Tongue (tissue), 2 donors: ENCODE results near the gene DAD1. TPM values are rescaled to one million over a fixed set of nuclear protein-coding genes. Genes with fewer than 3 reads are reported as not detected.

Source experiments
- DNase-seq: peaks from one replicate; pipeline ENCODE4 v3.0.0-alpha.2; 2015
- total RNA-seq: library from RNA; depleted of rRNA; stranded (reverse); fragments of >200 nt; gene quantifications from one replicate; pipeline ENCODE4 v1.2.3, GENCODE V29; 2014

The DAD1 gene
- total RNA-seq, 1 donor from 2014 or later = 168 TPM

DNA sequence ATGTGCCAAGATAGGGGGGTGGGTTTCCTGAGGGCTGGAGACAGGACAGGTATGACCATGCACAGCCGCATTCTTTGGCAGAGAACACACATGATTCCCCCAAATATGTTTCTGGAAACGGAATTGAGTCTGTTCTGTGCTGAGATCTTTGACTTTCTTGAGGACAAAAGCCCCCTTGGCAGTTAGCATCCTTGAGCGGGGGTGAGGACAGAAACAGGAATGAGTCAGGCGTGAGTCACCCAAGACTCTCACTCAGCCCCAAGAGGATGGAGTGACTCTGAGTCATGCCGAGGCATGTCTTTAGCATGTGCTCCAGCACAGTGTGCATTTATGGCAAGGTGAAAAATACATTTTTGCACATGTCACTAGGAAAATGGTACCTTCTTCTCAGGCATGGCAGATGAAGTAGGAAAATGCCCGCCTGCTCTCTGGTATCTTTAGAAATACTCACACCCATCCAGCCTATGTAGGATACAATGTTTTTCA, 52.1 kb downstream of the DAD1 start:
- DNase-seq = peak; percentile 16

DNA sequence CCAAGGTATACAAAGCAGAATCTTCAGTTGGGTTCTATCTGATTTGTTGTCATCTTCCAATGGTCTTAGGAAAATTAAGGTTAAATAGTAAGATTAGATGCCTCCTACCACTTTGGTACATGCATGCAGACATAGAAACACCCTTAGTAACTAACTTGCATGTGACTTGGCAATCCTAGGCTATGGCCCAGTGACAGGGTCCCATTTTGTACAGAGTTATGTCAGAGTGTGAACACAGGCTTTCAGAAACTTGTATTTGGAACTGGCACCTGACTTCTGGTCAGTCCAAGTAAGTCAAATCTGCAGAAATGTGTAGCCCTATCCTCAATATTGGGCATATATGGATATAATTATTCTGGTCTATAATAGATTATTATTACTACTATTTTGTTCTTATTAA, 53.1 kb downstream of the DAD1 start:
- DNase-seq = no peak

DNA sequence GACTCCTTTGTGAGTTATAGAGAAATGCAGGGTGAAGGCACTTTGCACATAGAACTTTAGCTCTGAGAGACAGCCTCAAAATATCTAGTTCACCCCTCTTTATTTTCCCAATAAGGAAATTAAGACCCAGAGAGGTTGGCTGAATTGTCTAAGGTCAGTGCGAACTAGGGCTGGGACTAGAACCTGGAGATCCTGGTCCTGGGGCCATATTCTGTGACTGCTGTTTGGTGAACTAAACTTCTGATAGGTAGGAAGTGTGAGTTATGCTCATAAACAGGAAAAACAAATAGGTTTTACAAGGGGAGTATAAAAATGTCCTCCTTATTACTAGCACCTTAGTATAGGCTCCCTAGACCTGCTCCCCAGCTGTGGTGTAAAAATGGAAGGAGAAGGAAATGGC, 53.9 kb downstream of the DAD1 start:
- DNase-seq = no peak

DNA sequence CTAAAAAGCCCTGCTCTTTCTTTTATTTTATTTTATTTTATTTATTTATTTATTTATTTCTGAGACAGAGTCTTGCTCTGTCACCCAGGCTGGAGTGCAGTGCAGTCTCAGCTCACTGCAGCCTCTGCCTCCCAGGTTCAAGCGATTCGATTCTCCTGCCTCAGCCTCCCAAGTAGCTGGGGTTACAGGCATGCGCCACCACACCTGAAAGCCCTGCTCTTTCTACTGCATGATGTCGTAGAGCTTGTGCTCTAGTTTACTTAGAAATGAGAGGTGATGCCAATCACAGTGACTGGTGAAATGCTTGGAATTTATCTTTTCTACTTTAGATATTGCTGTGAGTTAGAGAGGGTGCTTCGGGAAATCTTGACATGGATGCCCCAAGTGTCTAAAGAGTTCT, 54.5 kb downstream of the DAD1 start:
- DNase-seq = no peak

DNA sequence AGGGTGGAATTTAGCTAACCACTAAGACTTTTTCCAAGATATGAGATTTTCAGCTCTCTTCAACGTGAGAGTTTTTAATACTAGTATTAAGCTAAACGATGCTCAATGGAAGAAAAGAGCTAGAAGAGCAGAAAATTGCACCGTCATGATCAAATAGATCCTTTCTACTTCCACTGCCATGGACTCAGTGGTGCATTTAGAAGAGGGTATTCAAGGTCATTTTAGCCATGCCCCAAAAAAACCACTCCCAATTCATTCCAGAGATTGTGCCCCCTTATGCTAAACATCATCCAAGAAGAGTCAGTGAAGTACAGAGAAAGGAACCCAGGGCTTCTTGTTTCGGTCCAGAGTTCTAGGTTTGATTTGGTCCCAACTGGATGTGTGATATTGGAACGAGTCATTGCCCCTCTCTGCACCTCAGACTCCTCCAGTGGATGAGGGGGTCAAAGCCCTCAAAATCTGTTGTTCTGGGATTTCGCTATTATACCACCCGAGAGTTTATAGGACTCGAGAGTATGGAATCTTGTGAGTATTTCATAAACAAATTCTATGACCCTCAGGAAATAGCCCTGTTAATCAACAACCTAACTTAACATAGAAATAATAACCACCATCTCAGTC, 55.2 kb downstream of the DAD1 start:
- DNase-seq = no peak

DNA sequence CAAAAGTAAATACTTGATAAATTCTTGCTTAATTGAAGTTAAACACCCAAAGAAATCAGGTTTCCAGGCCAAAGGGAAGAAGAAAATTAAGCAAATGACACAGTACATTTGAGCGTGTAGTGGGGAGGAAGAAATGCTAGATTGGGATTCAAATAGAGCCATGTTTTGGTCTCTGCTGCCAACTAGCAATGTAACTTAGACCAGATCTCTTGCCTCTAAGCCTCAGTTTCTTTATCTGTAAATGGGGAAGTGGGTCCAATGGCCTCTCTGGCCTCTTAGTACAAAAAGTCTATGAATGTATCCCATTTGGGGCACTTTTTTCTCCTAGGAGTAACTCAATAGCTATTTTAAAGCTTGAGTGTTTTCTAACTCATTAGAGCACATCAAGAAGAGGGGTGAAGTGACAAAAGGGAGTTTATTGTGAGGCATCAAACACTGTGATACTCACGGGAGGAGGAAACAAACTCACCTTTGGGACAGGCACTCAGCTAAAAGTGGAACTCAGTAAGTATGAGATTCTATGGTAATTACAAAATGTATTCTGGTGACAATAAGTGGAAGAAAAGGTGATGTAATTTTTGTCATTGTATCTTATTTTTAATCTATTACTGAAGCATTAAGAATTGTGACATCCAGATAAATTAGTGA, 55.8 kb downstream of the DAD1 start:
- no peak for DNase-seq

DNA sequence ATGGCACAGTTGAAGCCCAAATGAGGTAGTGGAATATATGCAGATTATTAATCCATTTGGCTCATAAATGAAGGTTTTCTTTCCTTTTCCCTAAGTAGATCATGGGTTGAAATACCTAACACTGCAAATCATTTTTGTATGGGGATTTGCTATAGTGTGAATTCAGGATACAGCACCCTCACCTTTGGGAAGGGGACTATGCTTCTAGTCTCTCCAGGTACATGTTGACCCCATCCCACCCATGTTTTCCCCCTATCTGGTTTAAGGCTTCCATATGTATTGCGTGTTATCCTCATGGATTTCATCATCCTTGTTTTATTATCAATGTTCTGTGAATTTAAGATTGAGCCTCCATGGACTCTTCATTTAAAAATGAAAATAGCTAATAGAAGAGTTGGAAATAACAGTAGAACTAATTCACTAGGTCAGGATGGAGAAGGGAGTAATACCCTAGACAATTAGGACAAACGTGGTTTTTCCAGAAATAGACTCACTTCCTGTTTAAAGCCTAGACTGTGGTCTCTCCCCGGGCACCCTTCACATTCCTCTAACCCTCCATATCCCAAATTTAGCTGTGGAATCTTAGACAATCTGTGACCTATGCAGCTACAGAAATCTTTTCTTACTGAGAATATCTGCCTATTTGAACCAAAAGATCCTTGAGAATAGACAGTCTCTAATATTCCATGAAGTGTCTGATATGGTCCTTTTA, 56.5 kb downstream of the DAD1 start:
- DNase-seq = no peak

DNA sequence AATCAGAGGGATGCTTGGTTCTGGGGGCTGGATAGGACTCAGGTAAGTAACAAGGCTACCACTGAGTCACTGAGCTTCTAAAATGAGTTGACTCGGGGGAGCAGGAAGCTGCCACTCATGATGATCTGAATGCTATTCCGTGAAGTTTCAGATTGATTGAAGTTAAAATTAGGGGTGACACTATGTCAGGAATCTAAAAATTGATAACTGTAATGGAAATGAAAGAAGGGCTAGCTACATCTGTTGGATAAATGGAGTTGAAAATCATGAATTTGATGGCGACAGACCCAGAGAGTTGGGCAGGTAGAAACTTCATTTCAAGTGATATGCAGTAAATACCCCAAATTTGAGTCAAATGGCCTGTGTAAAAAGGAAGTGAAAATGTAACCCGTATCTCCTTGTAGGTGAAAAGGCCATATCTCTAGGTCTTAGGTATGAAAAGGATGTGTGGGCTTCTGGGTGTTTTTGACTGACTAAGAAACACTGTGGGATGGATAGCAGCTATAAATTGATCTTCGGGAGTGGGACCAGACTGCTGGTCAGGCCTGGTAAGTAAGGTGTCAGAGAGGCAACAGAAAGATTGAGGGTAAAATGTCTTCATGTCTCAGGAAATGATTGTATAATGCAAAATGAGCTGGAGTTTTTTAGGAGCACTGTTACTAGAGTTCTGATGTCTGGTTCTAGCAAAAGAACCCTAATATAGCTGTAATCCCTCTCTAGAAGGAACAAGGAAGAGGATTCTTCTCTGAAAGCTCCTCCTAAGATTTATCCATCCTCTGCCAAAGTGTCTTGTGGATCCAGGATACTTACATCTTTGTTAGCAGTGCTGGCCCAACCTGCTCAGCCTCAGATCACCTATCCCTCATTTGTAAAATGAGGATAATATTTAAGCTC, 57.3 kb downstream of the DAD1 start:
- DNase-seq = no peak

DNA sequence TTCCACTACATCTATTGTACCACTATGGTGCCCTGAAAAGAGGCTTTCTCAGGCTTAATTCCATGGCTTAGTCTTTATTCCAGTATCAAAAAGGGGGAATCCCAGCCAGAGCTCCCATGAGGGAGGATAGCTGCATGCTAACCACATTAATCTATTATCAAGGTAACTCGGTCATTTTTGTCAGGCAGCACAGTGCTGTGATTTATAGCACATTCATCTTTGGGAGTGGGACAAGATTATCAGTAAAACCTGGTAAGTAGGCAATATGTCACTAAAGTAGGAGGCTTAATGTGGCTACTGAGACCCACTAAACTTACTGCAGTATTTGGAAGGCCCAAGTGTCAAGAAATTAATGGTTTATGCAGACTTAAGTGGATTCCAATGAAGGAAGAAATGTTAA, 58.9 kb downstream of the DAD1 start:
- DNase-seq = no peak

DNA sequence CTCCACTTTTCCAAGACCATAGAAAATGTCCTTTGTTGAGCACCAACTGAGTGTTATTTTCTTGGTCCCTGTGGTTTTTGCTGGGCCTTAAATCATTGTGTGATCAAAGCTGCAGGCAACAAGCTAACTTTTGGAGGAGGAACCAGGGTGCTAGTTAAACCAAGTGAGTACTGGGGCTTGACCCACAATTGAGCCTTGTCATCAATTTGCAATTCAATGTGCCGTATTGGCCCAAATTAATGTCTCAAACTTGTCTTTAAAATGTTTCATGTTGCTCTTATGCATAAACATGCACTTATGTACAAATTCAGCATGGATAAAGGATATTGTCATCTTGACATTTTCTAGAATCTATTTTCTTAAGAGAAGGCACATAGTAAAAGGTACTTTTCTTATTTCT, 62.3 kb downstream of the DAD1 start:
- no peak for DNase-seq

DNA sequence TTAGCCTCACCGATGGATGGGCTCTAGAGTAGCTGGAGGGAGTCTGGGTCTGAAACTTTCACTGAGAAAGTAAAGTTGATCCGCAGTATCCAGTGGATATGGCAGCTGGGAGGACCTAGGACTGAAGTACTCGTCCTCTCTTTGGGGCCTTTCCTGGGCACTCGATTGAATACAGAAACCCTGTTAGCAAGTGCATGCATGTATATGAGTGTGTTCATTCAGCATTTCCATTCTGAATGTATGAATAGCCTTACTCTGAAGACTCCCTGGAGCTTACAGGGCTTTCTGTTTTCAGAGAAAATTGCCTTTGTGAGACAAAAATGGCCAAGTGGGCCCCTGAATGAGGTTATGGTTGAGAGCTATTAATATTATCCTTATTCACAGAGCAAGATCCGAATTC, 62.8 kb downstream of the DAD1 start:
- no peak for DNase-seq

DNA sequence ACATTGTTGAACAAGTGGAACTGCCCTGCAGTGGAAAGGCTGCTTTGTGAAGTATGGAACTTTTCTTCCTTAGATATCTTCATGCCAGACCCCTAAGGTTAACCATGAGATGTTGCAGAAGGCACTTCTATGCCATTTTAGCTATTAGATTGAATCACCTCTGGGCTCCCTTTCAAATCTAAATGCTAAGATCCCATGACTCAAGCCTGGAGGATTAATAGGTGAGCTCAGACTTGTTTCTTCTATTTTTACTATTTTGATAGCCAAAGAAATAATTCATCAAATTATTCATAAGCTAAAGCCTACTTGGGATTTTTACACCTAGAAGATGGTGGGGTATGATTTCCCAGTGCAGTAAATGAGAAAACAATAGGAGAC, 64.3 kb downstream of the DAD1 start:
- no peak for DNase-seq

DNA sequence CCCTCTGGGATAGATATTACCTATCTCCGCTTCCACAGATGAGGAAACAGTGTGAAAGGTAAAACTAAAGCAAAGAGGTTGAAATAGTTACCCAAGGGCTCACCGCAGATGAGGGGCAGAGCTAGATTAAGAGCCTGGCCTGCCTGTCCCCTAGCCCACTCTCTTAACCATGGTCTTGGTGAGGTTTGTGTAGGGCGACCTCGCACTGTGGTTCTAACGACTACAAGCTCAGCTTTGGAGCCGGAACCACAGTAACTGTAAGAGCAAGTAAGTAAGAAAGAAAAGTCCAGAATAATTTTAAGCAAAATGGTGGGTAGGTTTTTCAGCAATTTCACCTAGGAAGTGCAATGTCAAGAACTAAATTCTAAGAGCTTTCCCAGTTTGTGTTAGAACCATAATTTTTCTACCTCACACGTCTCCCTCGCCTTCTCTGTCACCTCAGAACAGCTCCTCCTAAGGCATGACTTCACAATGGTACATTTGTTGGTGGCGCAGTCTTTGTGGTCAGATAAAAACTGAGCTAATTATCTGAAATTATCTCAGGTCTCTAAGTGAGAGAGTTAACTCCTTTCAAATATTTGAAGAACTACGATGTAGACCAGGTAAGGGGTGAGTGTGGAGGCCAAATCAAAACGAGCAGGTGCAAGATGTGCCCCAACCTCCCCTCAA, 64.8 kb downstream of the DAD1 start:
- no peak for DNase-seq

DNA sequence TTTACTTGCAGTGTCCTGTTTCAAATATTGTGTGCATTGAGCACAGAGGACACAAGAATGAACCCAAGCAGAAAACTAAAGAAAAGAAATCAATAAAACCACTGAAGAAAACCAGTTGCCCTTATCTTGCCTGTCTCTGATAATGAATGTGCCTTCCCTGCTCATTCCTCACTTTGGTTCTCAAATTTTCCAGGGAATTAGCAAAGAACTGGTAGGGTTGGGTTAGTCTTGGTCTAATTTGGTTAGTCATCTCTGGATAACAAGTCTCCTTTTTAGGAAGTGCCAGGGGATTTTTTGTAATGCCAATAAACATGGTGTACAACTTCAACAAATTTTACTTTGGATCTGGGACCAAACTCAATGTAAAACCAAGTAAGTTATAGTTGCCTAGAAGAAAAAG, 65.7 kb downstream of the DAD1 start:
- DNase-seq = no peak

DNA sequence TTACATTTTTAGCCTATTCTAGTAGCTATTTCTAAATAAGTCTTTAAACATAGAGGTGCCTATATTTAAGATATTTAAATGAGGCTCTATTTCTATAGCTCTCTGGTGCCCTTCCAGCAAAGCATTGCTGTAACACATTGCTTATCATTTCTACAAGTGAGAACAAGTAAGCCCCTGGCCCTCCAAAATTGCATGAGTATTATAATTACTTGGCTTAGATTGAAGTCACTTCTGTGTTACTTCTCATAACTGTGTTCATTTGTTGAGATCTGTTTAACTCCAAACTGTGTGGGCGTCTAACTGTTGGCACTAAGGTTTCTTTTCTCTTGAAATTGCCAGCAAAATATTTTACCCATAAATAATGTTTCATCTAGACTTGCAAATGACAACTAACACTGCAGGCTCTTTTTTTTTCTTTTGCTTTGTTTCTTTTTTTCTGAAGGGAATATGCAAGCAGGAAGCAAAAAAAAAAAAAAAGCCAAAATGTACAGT, 66.5 kb downstream of the DAD1 start:
- no peak for DNase-seq

DNA sequence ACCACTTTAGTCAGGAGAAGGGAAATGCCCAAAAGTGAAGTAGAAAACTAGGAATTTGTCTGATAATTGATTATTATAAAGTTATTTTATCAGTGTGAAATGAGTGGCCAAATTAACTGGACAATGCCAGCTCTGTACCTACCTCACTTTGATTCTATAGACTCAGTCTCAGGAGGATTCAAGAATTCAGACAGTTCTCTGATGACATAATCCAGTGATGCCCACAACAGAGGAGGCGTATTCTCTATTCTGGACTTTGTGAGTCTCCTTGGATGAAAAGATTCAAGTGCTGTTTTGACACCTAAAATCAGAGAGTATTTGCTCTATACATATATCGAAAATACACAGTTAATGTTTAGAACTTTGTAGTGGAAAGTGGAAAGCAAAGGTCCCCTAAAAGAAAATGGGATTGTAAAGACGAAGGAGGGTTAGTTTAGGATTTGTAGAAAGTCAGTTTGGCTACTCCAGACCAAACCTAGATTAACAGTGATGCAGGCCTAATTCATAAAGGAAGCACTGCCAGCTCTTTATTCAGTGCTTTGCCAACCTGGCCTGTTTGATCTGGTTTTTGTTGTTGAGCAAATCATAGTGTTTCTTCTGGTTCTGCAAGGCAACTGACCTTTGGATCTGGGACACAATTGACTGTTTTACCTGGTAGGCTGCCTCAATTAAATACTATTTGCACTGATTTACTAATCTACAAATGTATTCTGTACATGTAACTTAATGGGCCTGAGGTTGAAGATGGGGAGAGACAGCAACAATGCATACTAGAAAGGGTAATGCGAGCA, 67.4 kb downstream of the DAD1 start:
- DNase-seq = no peak

DNA sequence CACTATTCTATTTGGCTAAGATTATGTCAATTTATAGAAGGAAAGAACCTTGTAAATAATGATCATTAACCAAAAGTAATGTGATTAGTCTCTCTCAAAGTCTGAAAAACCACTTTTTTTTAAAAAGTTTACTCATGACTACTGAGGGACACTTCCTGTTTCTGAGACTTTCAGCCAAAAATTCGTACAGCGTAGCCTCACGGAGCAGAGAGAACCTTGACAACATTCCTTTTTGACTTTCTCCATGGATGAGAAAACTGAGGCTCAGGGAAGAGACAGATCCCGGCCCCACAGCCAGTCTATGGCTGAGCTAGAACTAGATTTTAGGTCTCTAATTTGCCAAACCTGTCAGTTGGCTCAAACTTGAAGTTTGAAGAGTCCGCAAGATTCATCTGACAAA, 68.2 kb downstream of the DAD1 start:
- DNase-seq = no peak

DNA sequence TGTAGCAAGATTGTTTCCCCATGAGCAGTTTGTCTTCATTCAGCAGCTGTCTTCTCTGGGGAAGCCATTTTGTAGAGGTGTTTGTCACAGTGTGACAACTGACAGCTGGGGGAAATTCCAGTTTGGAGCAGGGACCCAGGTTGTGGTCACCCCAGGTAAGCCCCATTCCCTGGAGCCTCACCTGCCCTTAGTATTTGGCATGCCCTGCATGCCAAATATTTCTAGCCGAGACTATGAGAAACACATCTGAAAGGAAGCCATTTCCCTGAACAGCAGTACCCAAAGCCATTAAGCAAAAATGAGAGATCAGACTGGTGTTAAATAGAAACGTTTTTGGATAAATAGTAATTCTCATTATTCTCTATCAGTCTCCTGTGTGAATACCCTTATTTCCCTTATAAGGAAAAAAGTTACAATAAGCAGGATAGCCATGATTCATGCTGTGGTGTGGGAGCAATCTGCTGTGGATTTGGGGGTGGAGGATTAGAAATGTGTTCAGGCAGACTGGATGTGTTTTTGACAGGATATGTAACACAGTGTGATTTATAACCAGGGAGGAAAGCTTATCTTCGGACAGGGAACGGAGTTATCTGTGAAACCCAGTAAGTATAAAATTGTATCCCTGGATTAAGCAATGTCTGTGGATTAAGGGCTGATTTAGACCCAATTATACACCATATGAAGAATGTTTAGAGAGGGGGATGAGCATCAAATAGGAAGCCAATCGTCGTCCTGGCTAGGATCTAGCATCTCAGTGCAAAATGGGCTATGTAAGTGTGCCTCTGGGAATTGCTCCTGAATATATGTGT, 68.9 kb downstream of the DAD1 start:
- DNase-seq = peak; percentile 6

DNA sequence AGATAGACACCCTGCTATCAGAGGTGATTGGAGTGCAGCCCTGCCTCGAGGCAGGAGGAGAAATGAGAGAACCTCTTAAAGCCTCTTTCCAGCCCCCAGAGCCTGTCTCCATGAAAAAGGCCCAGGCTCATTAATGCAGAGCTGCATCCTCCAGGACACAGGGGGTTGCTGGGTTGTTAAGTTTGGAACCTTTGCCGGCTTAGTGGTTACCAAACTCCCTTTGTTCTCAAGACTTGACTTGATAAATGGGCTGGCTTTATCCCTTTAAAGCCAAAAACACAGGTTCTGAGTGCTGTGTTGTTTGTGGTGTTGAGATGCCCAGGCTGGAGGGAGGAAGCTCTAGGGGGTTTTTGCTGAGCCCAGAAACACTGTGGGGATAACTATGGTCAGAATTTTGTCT, 71.0 kb downstream of the DAD1 start:
- DNase-seq = no peak

DNA sequence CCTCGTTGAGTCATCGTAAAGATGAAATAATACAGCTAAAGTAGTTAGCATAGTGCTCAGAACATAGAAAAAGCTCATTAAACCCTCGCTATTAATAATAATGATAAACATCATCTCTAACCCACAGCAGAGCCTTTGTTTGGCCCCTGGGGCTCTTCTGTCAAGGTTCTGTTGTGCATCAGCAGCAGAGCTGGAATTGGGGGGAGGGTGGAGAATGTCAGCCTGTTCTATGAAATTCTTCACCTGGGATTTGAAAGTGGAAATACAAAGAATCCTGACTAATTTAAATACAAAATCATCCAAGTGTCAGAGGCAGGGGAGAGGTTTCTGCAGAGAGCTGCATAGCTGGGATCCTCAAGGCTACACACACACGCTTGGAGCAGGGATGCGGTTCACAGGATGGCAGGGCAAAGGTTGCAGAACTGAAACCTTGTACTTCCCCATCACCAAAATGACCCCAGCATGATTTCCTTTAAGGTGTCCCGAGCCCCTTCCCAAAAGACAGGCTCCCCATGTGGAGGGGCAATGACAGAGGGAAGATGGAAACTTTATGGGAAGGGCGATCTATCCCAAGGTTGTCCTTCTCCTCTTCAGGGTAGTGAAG, 71.8 kb downstream of the DAD1 start:
- DNase-seq = peak; percentile 11
